Neutrophil (primary cell): ENCODE data around the gene BHLHA9.

Experiments
- H3K27ac ChIP-seq: fragments of 200-600 bp; sonication (generic); 2 replicates; pipeline ENCODE4 v1.5.1; 2016; ENCODE audit warnings: mild to moderate bottlenecking, moderate library complexity
- H3K27me3 ChIP-seq: fragments of 200-600 bp; sonication (generic); 2 replicates; pipeline ENCODE4 v1.6.0; 2016; ENCODE audit warnings: mild to moderate bottlenecking
- H3K36me3 ChIP-seq: fragments of 200-600 bp; sonication (generic); 2 replicates; pipeline ENCODE4 v1.5.1; 2017
- H3K4me1 ChIP-seq, 2 experiments: fragments of 200-600 bp in 1 of 2; sonication (generic) in 1 of 2; 1 replicate in 1 of 2; 2 replicates in 1 of 2; pipeline versions ENCODE4 v1.5.1 to v1.6.1; 2013 to 2016; ENCODE audit warnings: low read depth in 1 of 2, low read length in 1 of 2, mild to moderate bottlenecking in 1 of 2, moderate library complexity in 1 of 2; ENCODE audit not compliant: control insufficient read depth in 1 of 2, insufficient read depth in 1 of 2
- H3K4me3 ChIP-seq, 2 experiments: fragments of 200-600 bp in 1 of 2; sonication (generic) in 1 of 2; 1 replicate in 1 of 2; 2 replicates in 1 of 2; pipeline ENCODE4 v1.5.1; 2013 to 2016; ENCODE audit warnings: low read depth in 1 of 2, low read length in 1 of 2, mild to moderate bottlenecking in 1 of 2, moderate library complexity in 1 of 2
- H3K9me3 ChIP-seq: fragments of 200-600 bp; sonication (generic); 2 replicates; pipeline ENCODE4 v1.5.1; 2016
- CTCF ChIP-seq: fragments of 200-600 bp; sonication (generic); IDR thresholded peaks from 2 replicates; pipeline ENCODE4 v1.5.1; 2016; ENCODE audit warnings: antibody characterized with exemption

BHLHA9 gene

GRCh38 chr17:1226308-1226707 is 43.9 kb upstream of the BHLHA9 start:
- H3K27ac ChIP-seq = no peak overlapping the region
- H3K9me3 ChIP-seq = no peaks in the 10 kb centered on the region
- peaks cover 15 to 22% of the 10 kb centered on the region in 2 experiments for H3K4me1 ChIP-seq
- no peak for TF ChIP-seq CTCF
- no peak overlapping the region for H3K4me3 ChIP-seq
- H3K27me3 ChIP-seq = peaks cover 49% of the 10 kb centered on the region
- no peaks in the 10 kb centered on the region for H3K36me3 ChIP-seq

GRCh38 chr17:1227365-1227764 is 42.9 kb upstream of the BHLHA9 start:
- Histone ChIP-seq H3K27me3 (peaks cover 60% of the 10 kb centered on the region), H3K36me3 (no peaks in the 10 kb centered on the region), H3K9me3 (no peaks in the 10 kb centered on the region), H3K4me3 (peak overlapping the region in 1 of 2 experiments; percentile 75), H3K27ac (no peak overlapping the region), H3K4me1 (peaks cover 15 to 22% of the 10 kb centered on the region in 2 experiments)
- no peak for TF ChIP-seq CTCF

GRCh38 chr17:1227917-1228780 is 42.1 kb upstream of the BHLHA9 start:
- Histone ChIP-seq H3K9me3 (no peaks in the 10 kb centered on the region), H3K27me3 (peaks cover 65% of the 10 kb centered on the region), H3K36me3 (no peaks in the 10 kb centered on the region), H3K27ac (no peak overlapping the region), H3K4me3 (peak overlapping the region; percentile 0 to 75), H3K4me1 (peaks cover 15 to 22% of the 10 kb centered on the region in 2 experiments)
- no peak for TF ChIP-seq CTCF

GRCh38 chr17:1228781-1229348 is 41.4 kb upstream of the BHLHA9 start:
- Histone ChIP-seq H3K36me3 (no peaks in the 10 kb centered on the region), H3K4me1 (peaks cover 15 to 22% of the 10 kb centered on the region in 2 experiments), H3K27ac (peak overlapping the region; percentile 58), H3K4me3 (peak overlapping the region; percentile 69 to 75), H3K9me3 (no peaks in the 10 kb centered on the region), H3K27me3 (peaks cover 65% of the 10 kb centered on the region)
- no peak for TF ChIP-seq CTCF

GRCh38 chr17:1229349-1229899 is 40.8 kb upstream of the BHLHA9 start:
- Histone ChIP-seq H3K9me3 (no peaks in the 10 kb centered on the region), H3K4me3 (peak overlapping the region; percentile 69 to 75), H3K27ac (peak overlapping the region; percentile 58), H3K27me3 (peaks cover 65% of the 10 kb centered on the region), H3K36me3 (no peaks in the 10 kb centered on the region), H3K4me1 (peaks cover 15 to 22% of the 10 kb centered on the region in 2 experiments)
- TF ChIP-seq CTCF = no peak
